IPS-20b (cell line): ENCODE data around the gene CEP112.

Experiments
- H3K27ac ChIP-seq: one replicate; pipeline ENCODE4 v1.5.1; 2013; ENCODE audit warnings: low read length
- H3K27me3 ChIP-seq: 2 replicates; pipeline ENCODE4 v1.6.1; 2013; ENCODE audit warnings: mild to moderate bottlenecking, low read length, inconsistent platforms; ENCODE audit not compliant: insufficient read depth
- H3K36me3 ChIP-seq: 2 replicates; pipeline ENCODE4 v1.6.1; 2013; ENCODE audit warnings: low read depth, mild to moderate bottlenecking, inconsistent platforms, low read length, moderate library complexity; ENCODE audit not compliant: insufficient read depth
- H3K4me1 ChIP-seq: 2 replicates; pipeline ENCODE4 v1.6.1; 2013; ENCODE audit warnings: mild to moderate bottlenecking, control low read depth, inconsistent platforms, low read length, moderate library complexity; ENCODE audit not compliant: insufficient read depth
- H3K4me3 ChIP-seq: 2 replicates; pipeline ENCODE4 v1.5.1; 2013; ENCODE audit warnings: mild to moderate bottlenecking, low read length, inconsistent platforms
- H3K9ac ChIP-seq: 2 replicates; pipeline ENCODE4 v1.6.1; 2013; ENCODE audit warnings: low read depth, mild to moderate bottlenecking, inconsistent platforms, low read length, moderate library complexity
- H3K9me3 ChIP-seq: 2 replicates; pipeline ENCODE4 v1.6.1; 2013; ENCODE audit warnings: mild to moderate bottlenecking, low read depth, low read length, inconsistent platforms; ENCODE audit not compliant: insufficient read depth

The CEP112 gene

GRCh38 chr17:65966072-65966695, 225.7 kb downstream of the CEP112 start:
- Histone ChIP-seq H3K4me3 (no peak overlapping the region), H3K9me3 (peaks cover 20% of the 10 kb centered on the region), H3K27me3 (no peaks in the 10 kb centered on the region), H3K27ac (no peak overlapping the region), H3K9ac (no peak overlapping the region), H3K36me3 (no peaks in the 10 kb centered on the region), H3K4me1 (no peaks in the 10 kb centered on the region)

- Histone ChIP-seq H3K9ac (no peak overlapping the region), H3K4me1 (no peaks in the 10 kb centered on the region), H3K9me3 (no peaks in the 10 kb centered on the region), H3K27ac (no peak overlapping the region), H3K27me3 (no peaks in the 10 kb centered on the region), H3K4me3 (no peak overlapping the region), H3K36me3 (no peaks in the 10 kb centered on the region)
These were observed 228.8 kb downstream of the CEP112 start for GRCh38 chr17:65963179-65963578.

GRCh38 chr17:65959630-65960029, 232.3 kb downstream of the CEP112 start:
- Histone ChIP-seq H3K27ac (no peak overlapping the region), H3K9ac (no peak overlapping the region), H3K4me3 (no peak overlapping the region), H3K36me3 (no peaks in the 10 kb centered on the region), H3K27me3 (no peaks in the 10 kb centered on the region), H3K4me1 (no peaks in the 10 kb centered on the region), H3K9me3 (no peaks in the 10 kb centered on the region)

GRCh38 chr17:65956814-65957213, 235.1 kb downstream of the CEP112 start:
- H3K27me3 ChIP-seq = no peaks in the 10 kb centered on the region
- no peak overlapping the region for H3K27ac ChIP-seq
- no peaks in the 10 kb centered on the region for H3K9me3 ChIP-seq
- H3K4me1 ChIP-seq = no peaks in the 10 kb centered on the region
- H3K36me3 ChIP-seq = no peaks in the 10 kb centered on the region
- H3K4me3 ChIP-seq = no peak overlapping the region
- H3K9ac ChIP-seq = no peak overlapping the region

- H3K27ac ChIP-seq = no peak overlapping the region
- H3K27me3 ChIP-seq = no peaks in the 10 kb centered on the region
- no peak overlapping the region for H3K9ac ChIP-seq
- no peak overlapping the region for H3K4me3 ChIP-seq
- no peaks in the 10 kb centered on the region for H3K4me1 ChIP-seq
- H3K36me3 ChIP-seq = no peaks in the 10 kb centered on the region
- no peaks in the 10 kb centered on the region for H3K9me3 ChIP-seq
These were observed 237.8 kb downstream of the CEP112 start for GRCh38 chr17:65954148-65954449.

GRCh38 chr17:65953316-65954147, 238.4 kb downstream of the CEP112 start:
- H3K4me1 ChIP-seq = no peaks in the 10 kb centered on the region
- H3K27me3 ChIP-seq = no peaks in the 10 kb centered on the region
- no peak overlapping the region for H3K27ac ChIP-seq
- H3K4me3 ChIP-seq = no peak overlapping the region
- no peak overlapping the region for H3K9ac ChIP-seq
- no peaks in the 10 kb centered on the region for H3K9me3 ChIP-seq
- H3K36me3 ChIP-seq = no peaks in the 10 kb centered on the region

- no peak overlapping the region for H3K27ac ChIP-seq
- no peak overlapping the region for H3K9ac ChIP-seq
- H3K4me1 ChIP-seq = no peaks in the 10 kb centered on the region
- H3K4me3 ChIP-seq = no peak overlapping the region
- no peaks in the 10 kb centered on the region for H3K9me3 ChIP-seq
- H3K27me3 ChIP-seq = no peaks in the 10 kb centered on the region
- H3K36me3 ChIP-seq = no peaks in the 10 kb centered on the region
These were observed 239.3 kb downstream of the CEP112 start for GRCh38 chr17:65952586-65952985.

- H3K4me3 ChIP-seq = no peak overlapping the region
- H3K9me3 ChIP-seq = no peaks in the 10 kb centered on the region
- no peak overlapping the region for H3K27ac ChIP-seq
- H3K4me1 ChIP-seq = no peaks in the 10 kb centered on the region
- H3K9ac ChIP-seq = no peak overlapping the region
- no peaks in the 10 kb centered on the region for H3K36me3 ChIP-seq
- H3K27me3 ChIP-seq = no peaks in the 10 kb centered on the region
These were observed 239.9 kb downstream of the CEP112 start for GRCh38 chr17:65952015-65952414.

GRCh38 chr17:65947831-65948230, 244.1 kb downstream of the CEP112 start:
- no peaks in the 10 kb centered on the region for H3K4me1 ChIP-seq
- H3K4me3 ChIP-seq = no peak overlapping the region
- H3K9me3 ChIP-seq = no peaks in the 10 kb centered on the region
- H3K36me3 ChIP-seq = no peaks in the 10 kb centered on the region
- no peaks in the 10 kb centered on the region for H3K27me3 ChIP-seq
- no peak overlapping the region for H3K9ac ChIP-seq
- H3K27ac ChIP-seq = no peak overlapping the region

GRCh38 chr17:65942592-65942991, 249.3 kb downstream of the CEP112 start:
- H3K9ac ChIP-seq = no peak overlapping the region
- no peaks in the 10 kb centered on the region for H3K27me3 ChIP-seq
- H3K9me3 ChIP-seq = peaks cover 4% of the 10 kb centered on the region; the same call in 1 of the 2 replicates
- no peak overlapping the region for H3K27ac ChIP-seq
- no peak overlapping the region for H3K4me3 ChIP-seq
- H3K4me1 ChIP-seq = no peaks in the 10 kb centered on the region
- no peaks in the 10 kb centered on the region for H3K36me3 ChIP-seq

GRCh38 chr17:65941356-65941899, 250.5 kb downstream of the CEP112 start:
- Histone ChIP-seq H3K4me3 (no peak overlapping the region), H3K4me1 (no peaks in the 10 kb centered on the region), H3K9me3 (peaks cover 4% of the 10 kb centered on the region; the same call in 1 of the 2 replicates), H3K27me3 (no peaks in the 10 kb centered on the region), H3K27ac (no peak overlapping the region), H3K36me3 (no peaks in the 10 kb centered on the region), H3K9ac (no peak overlapping the region)

- Histone ChIP-seq H3K4me3 (no peak overlapping the region), H3K36me3 (no peaks in the 10 kb centered on the region), H3K4me1 (no peaks in the 10 kb centered on the region), H3K27ac (no peak overlapping the region), H3K27me3 (no peaks in the 10 kb centered on the region), H3K9ac (no peak overlapping the region), H3K9me3 (peaks cover 4% of the 10 kb centered on the region; the same call in 1 of the 2 replicates)
These were observed 255.9 kb downstream of the CEP112 start for GRCh38 chr17:65936013-65936412.
